ENCODE data around the gene TLK2. TPM values are rescaled to one million over a fixed set of nuclear protein-coding genes. Genes with fewer than 3 reads are reported as not detected.
"Not testable (repeated sequence)": the region's sequence is repeated elsewhere in the genome, so short reads cannot be mapped to it uniquely, and the experiment has no call there.

Gene TLK2
- total and polyA plus RNA-seq, 2 donors = 18.7 to 38.5 TPM

- Histone ChIP-seq H3K36me3 (ENCODE audit: control insufficient read depth in 2 of 2, insufficient read depth in 2 of 2, low read length in 1 of 2) (peaks cover 14 to 54% of the 10 kb centered on the region in 2 donors), H3K27ac (ENCODE audit: low read depth in 1 of 2, low read length in 1 of 2) (no peak overlapping the region), H3K4me1 (ENCODE audit: control insufficient read depth in 2 of 2, insufficient read depth in 2 of 2, low read length in 2 of 2) (no peaks in the 10 kb centered on the region), H3K9me3 (ENCODE audit: control insufficient read depth in 2 of 2, insufficient read depth in 1 of 2, low read length in 1 of 2) (no peaks in the 10 kb centered on the region), H3K4me3 (ENCODE audit: low read length in 2 of 2) (no peak overlapping the region), H3K27me3 (ENCODE audit: control insufficient read depth in 2 of 2, insufficient read depth in 1 of 2, low read length in 1 of 2) (no peaks in the 10 kb centered on the region)
- DNase-seq (ENCODE audit: low read depth in 6 of 9, low spot score in 9 of 9) = no peak
- 95% methylated on average over 1 of the region's 1 CpG for WGBS
Observed at GRCh38 chr17:62581764-62582163, 103.1 kb downstream of the TLK2 start.

- no peak for DNase-seq (ENCODE audit: low read depth in 6 of 9, low spot score in 9 of 9)
- 98% methylated on average over 2 of the region's 2 CpGs for WGBS
- no peak overlapping the region for H3K4me3 ChIP-seq (ENCODE audit: low read length in 2 of 2)
- H3K9me3 ChIP-seq (ENCODE audit: control insufficient read depth in 2 of 2, insufficient read depth in 1 of 2, low read length in 1 of 2) = no peaks in the 10 kb centered on the region
- no peak overlapping the region for H3K27ac ChIP-seq (ENCODE audit: low read depth in 1 of 2, low read length in 1 of 2)
- H3K27me3 ChIP-seq (ENCODE audit: control insufficient read depth in 2 of 2, insufficient read depth in 1 of 2, low read length in 1 of 2) = no peaks in the 10 kb centered on the region
- no peaks in the 10 kb centered on the region for H3K4me1 ChIP-seq (ENCODE audit: control insufficient read depth in 2 of 2, insufficient read depth in 2 of 2, low read length in 2 of 2)
- H3K36me3 ChIP-seq (ENCODE audit: control insufficient read depth in 2 of 2, insufficient read depth in 2 of 2, low read length in 1 of 2) = peaks cover 41 to 49% of the 10 kb centered on the region in 2 donors
Observed at GRCh38 chr17:62587554-62587953, 108.9 kb downstream of the TLK2 start.

GRCh38 chr17:62588109-62588508 is 109.5 kb downstream of the TLK2 start:
- WGBS = over 99% methylated on average over 7 of the region's 7 CpGs
- Histone ChIP-seq H3K27ac (ENCODE audit: low read depth in 1 of 2, low read length in 1 of 2) (no peak overlapping the region), H3K9me3 (ENCODE audit: control insufficient read depth in 2 of 2, insufficient read depth in 1 of 2, low read length in 1 of 2) (no peaks in the 10 kb centered on the region), H3K4me1 (ENCODE audit: control insufficient read depth in 2 of 2, insufficient read depth in 2 of 2, low read length in 2 of 2) (no peaks in the 10 kb centered on the region), H3K27me3 (ENCODE audit: control insufficient read depth in 2 of 2, insufficient read depth in 1 of 2, low read length in 1 of 2) (no peaks in the 10 kb centered on the region), H3K36me3 (ENCODE audit: control insufficient read depth in 2 of 2, insufficient read depth in 2 of 2, low read length in 1 of 2) (peaks cover 45 to 53% of the 10 kb centered on the region in 2 donors), H3K4me3 (ENCODE audit: low read length in 2 of 2) (no peak overlapping the region)
- no peak for DNase-seq (ENCODE audit: low read depth in 6 of 9, low spot score in 9 of 9)

- DNase-seq (ENCODE audit: low read depth in 6 of 9, low spot score in 9 of 9) = no peak
- Histone ChIP-seq H3K27ac (ENCODE audit: low read depth in 1 of 2, low read length in 1 of 2) (no peak overlapping the region), H3K4me3 (ENCODE audit: low read length in 2 of 2) (no peak overlapping the region), H3K9me3 (ENCODE audit: control insufficient read depth in 2 of 2, insufficient read depth in 1 of 2, low read length in 1 of 2) (peaks cover 5 to 11% of the 10 kb centered on the region in 2 donors), H3K27me3 (ENCODE audit: control insufficient read depth in 2 of 2, insufficient read depth in 1 of 2, low read length in 1 of 2) (no peaks in the 10 kb centered on the region), H3K4me1 (ENCODE audit: control insufficient read depth in 2 of 2, insufficient read depth in 2 of 2, low read length in 2 of 2) (no peaks in the 10 kb centered on the region), H3K36me3 (ENCODE audit: control insufficient read depth in 2 of 2, insufficient read depth in 2 of 2, low read length in 1 of 2) (peaks cover 58 to 61% of the 10 kb centered on the region in 2 donors)
- 97% methylated on average over 6 of the region's 6 CpGs for WGBS
Observed at GRCh38 chr17:62591333-62591732, 112.7 kb downstream of the TLK2 start.

- not testable (repeated sequence) for H3K4me3 ChIP-seq (ENCODE audit: low read length in 2 of 2); H3K27ac ChIP-seq (ENCODE audit: low read depth in 1 of 2, low read length in 1 of 2); DNase-seq (ENCODE audit: low read depth in 6 of 9, low spot score in 9 of 9); H3K27me3 ChIP-seq (ENCODE audit: control insufficient read depth in 2 of 2, insufficient read depth in 1 of 2, low read length in 1 of 2); H3K4me1 ChIP-seq (ENCODE audit: control insufficient read depth in 2 of 2, insufficient read depth in 2 of 2, low read length in 2 of 2)
- WGBS = 92% methylated on average over 11 of the region's 11 CpGs
- Histone ChIP-seq H3K36me3 (ENCODE audit: control insufficient read depth in 2 of 2, insufficient read depth in 2 of 2, low read length in 1 of 2) (peaks cover 59 to 63% of the 10 kb centered on the region in 2 donors), H3K9me3 (ENCODE audit: control insufficient read depth in 2 of 2, insufficient read depth in 1 of 2, low read length in 1 of 2) (peaks cover 5 to 11% of the 10 kb centered on the region in 2 donors)
Observed at GRCh38 chr17:62591822-62592221, 113.2 kb downstream of the TLK2 start.

GRCh38 chr17:62592341-62593099 is 113.9 kb downstream of the TLK2 start:
- Histone ChIP-seq H3K4me1 (ENCODE audit: control insufficient read depth in 2 of 2, insufficient read depth in 2 of 2, low read length in 2 of 2) (no peaks in the 10 kb centered on the region), H3K27me3 (ENCODE audit: control insufficient read depth in 2 of 2, insufficient read depth in 1 of 2, low read length in 1 of 2) (no peaks in the 10 kb centered on the region), H3K36me3 (ENCODE audit: control insufficient read depth in 2 of 2, insufficient read depth in 2 of 2, low read length in 1 of 2) (peaks cover 55 to 63% of the 10 kb centered on the region in 2 donors), H3K9me3 (ENCODE audit: control insufficient read depth in 2 of 2, insufficient read depth in 1 of 2, low read length in 1 of 2) (peaks cover 5 to 11% of the 10 kb centered on the region in 2 donors), H3K4me3 (ENCODE audit: low read length in 2 of 2) (no peak overlapping the region), H3K27ac (ENCODE audit: low read depth in 1 of 2, low read length in 1 of 2) (no peak overlapping the region)
- no peak for DNase-seq (ENCODE audit: low read depth in 6 of 9, low spot score in 9 of 9)
- 96% methylated on average over 9 of the region's 9 CpGs for WGBS

GRCh38 chr17:62595484-62595883 is 116.9 kb downstream of the TLK2 start:
- H3K4me1 ChIP-seq (ENCODE audit: control insufficient read depth in 2 of 2, insufficient read depth in 2 of 2, low read length in 2 of 2) = no peaks in the 10 kb centered on the region
- H3K27ac ChIP-seq (ENCODE audit: low read depth in 1 of 2, low read length in 1 of 2) = no peak overlapping the region
- 99% methylated on average over 5 of the region's 5 CpGs for WGBS
- H3K9me3 ChIP-seq (ENCODE audit: control insufficient read depth in 2 of 2, insufficient read depth in 1 of 2, low read length in 1 of 2) = peaks cover 5 to 11% of the 10 kb centered on the region in 2 donors
- H3K4me3 ChIP-seq (ENCODE audit: low read length in 2 of 2) = no peak overlapping the region
- no peaks in the 10 kb centered on the region for H3K27me3 ChIP-seq (ENCODE audit: control insufficient read depth in 2 of 2, insufficient read depth in 1 of 2, low read length in 1 of 2)
- peaks cover 52 to 74% of the 10 kb centered on the region in 2 donors for H3K36me3 ChIP-seq (ENCODE audit: control insufficient read depth in 2 of 2, insufficient read depth in 2 of 2, low read length in 1 of 2)
- no peak for DNase-seq (ENCODE audit: low read depth in 6 of 9, low spot score in 9 of 9)

- Histone ChIP-seq H3K36me3 (ENCODE audit: control insufficient read depth in 2 of 2, insufficient read depth in 2 of 2, low read length in 1 of 2) (peaks cover 55 to 81% of the 10 kb centered on the region in 2 donors), H3K27me3 (ENCODE audit: control insufficient read depth in 2 of 2, insufficient read depth in 1 of 2, low read length in 1 of 2) (no peaks in the 10 kb centered on the region), H3K4me1 (ENCODE audit: control insufficient read depth in 2 of 2, insufficient read depth in 2 of 2, low read length in 2 of 2) (no peaks in the 10 kb centered on the region), H3K4me3 (ENCODE audit: low read length in 2 of 2) (no peak overlapping the region), H3K9me3 (ENCODE audit: control insufficient read depth in 2 of 2, insufficient read depth in 1 of 2, low read length in 1 of 2) (peaks cover 5 to 11% of the 10 kb centered on the region in 2 donors), H3K27ac (ENCODE audit: low read depth in 1 of 2, low read length in 1 of 2) (no peak overlapping the region)
- DNase-seq (ENCODE audit: low read depth in 6 of 9, low spot score in 9 of 9) = no peak
- 97% methylated on average over 2 of the region's 2 CpGs for WGBS
Observed at GRCh38 chr17:62596662-62597061, 118.0 kb downstream of the TLK2 start.

- Histone ChIP-seq H3K27me3 (ENCODE audit: control insufficient read depth in 2 of 2, insufficient read depth in 1 of 2, low read length in 1 of 2) (no peaks in the 10 kb centered on the region), H3K4me3 (ENCODE audit: low read length in 2 of 2) (no peak overlapping the region), H3K36me3 (ENCODE audit: control insufficient read depth in 2 of 2, insufficient read depth in 2 of 2, low read length in 1 of 2) (peaks cover 55 to 85% of the 10 kb centered on the region in 2 donors), H3K27ac (ENCODE audit: low read depth in 1 of 2, low read length in 1 of 2) (no peak overlapping the region), H3K9me3 (ENCODE audit: control insufficient read depth in 2 of 2, insufficient read depth in 1 of 2, low read length in 1 of 2) (peaks cover 5 to 11% of the 10 kb centered on the region in 2 donors), H3K4me1 (ENCODE audit: control insufficient read depth in 2 of 2, insufficient read depth in 2 of 2, low read length in 2 of 2) (no peaks in the 10 kb centered on the region)
- DNase-seq (ENCODE audit: low read depth in 6 of 9, low spot score in 9 of 9) = no peak
- 99% methylated on average over 2 of the region's 2 CpGs for WGBS
Observed at GRCh38 chr17:62597150-62597549, 118.5 kb downstream of the TLK2 start.

Measured in thymus (tissue), 11 donors.